B cell (primary cell): ENCODE results near the gene PGP. TPM values are rescaled to one million over a fixed set of nuclear protein-coding genes. Genes with fewer than 3 reads are reported as not detected.
A peak's percentile ranks its signal among the peaks of the same experiment; 100 is the strongest.

Source experiments
- ATAC-seq: fragments of 200-7000 bp; cut with Tn5 transposase; one replicate; pipeline ENCODE4 v1.10.0; 2021; ENCODE audit warnings: low read depth, mild to moderate bottlenecking, moderate number of reproducible peaks, moderate library complexity
- CTCF ChIA-PET: fragments of 350-600 bp; sonication (Branson Sonifier 250); formaldehyde crosslinking; loops from one replicate; lab custom pipeline; 2021; ENCODE audit warnings: antibody characterized with exemption, inconsistent platforms; lab: Charles Lee
- POLR2A ChIA-PET: fragments of 350-600 bp; sonication (Branson Sonifier 250); formaldehyde crosslinking; loops from one replicate; lab custom pipeline; 2021; ENCODE audit warnings: antibody characterized with exemption; lab: Charles Lee
- DNase-seq: peaks from one replicate; pipeline ENCODE4 v3.0.0; 2013
- H2AFZ ChIP-seq: 2 replicates; pipeline ENCODE4 v1.6.1; 2012; ENCODE audit warnings: mild to moderate bottlenecking, low read depth, low read length; ENCODE audit not compliant: insufficient read depth, poor library complexity, severe bottlenecking
- H3K27ac ChIP-seq, 2 donors: 1 replicate in 1 of 2; 2 replicates in 1 of 2; pipeline ENCODE4 v1.5.1; 2012 to 2013; ENCODE audit warnings: low read length in 2 of 2, mild to moderate bottlenecking in 2 of 2, moderate library complexity in 1 of 2
- H3K27me3 ChIP-seq, 4 experiments: fragments of 200-600 bp in 1 of 4; sonication (generic) in 1 of 4; replicated peaks in 1 of 4; 1 replicate in 2 of 4; 2 replicates in 2 of 4; pipeline versions ENCODE4 v1.6.1 to v1.7.0; 2013 to 2016; ENCODE audit warnings: low read length in 3 of 4, mild to moderate bottlenecking in 2 of 4, mixed read lengths in 1 of 4, moderate library complexity in 1 of 4; ENCODE audit not compliant: insufficient read depth in 4 of 4, control insufficient read depth in 3 of 4; ENCODE audit errors: control extremely low read depth in 1 of 4
- H3K36me3 ChIP-seq, 2 experiments: replicated peaks in 1 of 2; 1 replicate in 1 of 2; 2 replicates in 1 of 2; pipeline versions ENCODE4 v1.6.1 to v1.7.1; 2013; ENCODE audit warnings: low read length in 1 of 2; ENCODE audit not compliant: insufficient read depth in 2 of 2, control insufficient read depth in 1 of 2; ENCODE audit errors: control extremely low read depth in 1 of 2, extremely low read depth in 1 of 2
- H3K4me1 ChIP-seq, 2 donors: fragments of 200-600 bp in 1 of 2; sonication (generic) in 1 of 2; 1 replicate in 1 of 2; 2 replicates in 1 of 2; pipeline versions ENCODE4 v1.5.1 to v1.6.1; 2013 to 2017; ENCODE audit warnings: low read length in 2 of 2; ENCODE audit not compliant: control insufficient read depth in 2 of 2, insufficient read depth in 2 of 2
- H3K4me2 ChIP-seq: replicated peaks from 2 replicates; pipeline ENCODE3; 2012; ENCODE audit warnings: mild to moderate bottlenecking, low read depth, low read length; ENCODE audit not compliant: poor library complexity, severe bottlenecking
- H3K4me3 ChIP-seq, 5 experiments: fragments of 200-600 bp in 1 of 5; sonication (generic) in 1 of 5; 1 replicate in 3 of 5; 2 replicates in 2 of 5; pipeline versions ENCODE4 v1.5.1 to v1.7.0; 2011 to 2016; ENCODE audit warnings: low read length in 4 of 5, mild to moderate bottlenecking in 4 of 5, low read depth in 2 of 5, control low read depth in 1 of 5, moderate library complexity in 1 of 5; ENCODE audit not compliant: insufficient read depth in 1 of 5; ENCODE audit errors: control extremely low read depth in 1 of 5, extremely low read depth in 1 of 5
- H3K79me2 ChIP-seq: fragments of 200-600 bp; sonication (generic); one replicate; pipeline ENCODE4 v1.6.0; 2016; ENCODE audit warnings: low read length; ENCODE audit not compliant: control insufficient read depth, insufficient read depth
- H3K9ac ChIP-seq: fragments of 200-600 bp; sonication (generic); 2 replicates; pipeline ENCODE4 v1.6.1; 2017; ENCODE audit warnings: mild to moderate bottlenecking, low read length, moderate library complexity
- H3K9me3 ChIP-seq, 3 donors: one replicate each; pipeline versions ENCODE4 v1.6.1 to v1.7.1; 2013; ENCODE audit warnings: low read length in 2 of 3; ENCODE audit not compliant: control insufficient read depth in 2 of 3, insufficient read depth in 1 of 3; ENCODE audit errors: control extremely low read depth in 1 of 3
- H4K20me1 ChIP-seq: 2 replicates; pipeline ENCODE4 v1.6.0; 2012; ENCODE audit warnings: mild to moderate bottlenecking, low read length; ENCODE audit not compliant: insufficient read depth, control insufficient read depth, poor library complexity, severe bottlenecking
- H3K27ac Mint-ChIP-seq: one replicate; pipeline ENCODE4 v1.8.0; 2021; ENCODE audit warnings: mixed read lengths
- H3K27me3 Mint-ChIP-seq: one replicate; pipeline ENCODE4 v1.8.0; 2021; ENCODE audit warnings: mixed read lengths
- H3K4me1 Mint-ChIP-seq: one replicate; pipeline ENCODE4 v1.8.0; 2021; ENCODE audit warnings: mixed read lengths
- H3K4me3 Mint-ChIP-seq: one replicate; pipeline ENCODE4 v1.8.0; 2021; ENCODE audit warnings: mixed read lengths
- H3K9me3 Mint-ChIP-seq: one replicate; pipeline ENCODE4 v1.8.0; 2022; ENCODE audit warnings: mixed read lengths; ENCODE audit not compliant: insufficient read depth
- EZH2 ChIP-seq: IDR thresholded peaks from 2 replicates; pipeline ENCODE4 v1.6.1; 2012; ENCODE audit warnings: borderline replicate concordance, low read depth, mild to moderate bottlenecking, moderate library complexity, low read length; ENCODE audit not compliant: insufficient read depth, poor library complexity, severe bottlenecking
- WGBS: methylation state at CpG from one replicate; pipeline ENCODE4 v1.1.5; 2013; ENCODE audit warnings: missing lambda C conversion rate; ENCODE audit not compliant: insufficient coverage; 5-methylcytosine and 5-hydroxymethylcytosine counted together
- intact Hi-C: fragments of 100-400 bp; cut with micrococcal nuclease; formaldehyde crosslinking; loops from one replicate; pipeline ENCODE4 v1.10.0; 2022
- polyA plus RNA-seq: library from polyadenylated mRNA; depleted of rRNA; stranded (reverse); fragments of >200 nt; gene quantifications from 2 replicates; pipeline ENCODE4 v1.2.3, GENCODE V29; 2012
- total RNA-seq, 2 donors: library from RNA; stranded (reverse); fragments of 120-200 nt in 1 of 2; gene quantifications; 1 replicate in 1 of 2; 2 replicates in 1 of 2; pipeline versions ENCODE4 v1.2.3 to v1.2.4, GENCODE V29; 2013 to 2022
- TF ChIP-seq, protein P1 (sequence below): fragments of 200-600 bp; IDR thresholded peaks from one replicate; pipeline ENCODE4 v1.8.0; 2022; ENCODE audit warnings: antibody characterized with exemption, mild to moderate bottlenecking

Gene PGP
- total and polyA plus RNA-seq, 2 donors (not counting 1 experiment from before 2014, with no cell fraction given), result 15.4 to 16.5 TPM

DNA sequence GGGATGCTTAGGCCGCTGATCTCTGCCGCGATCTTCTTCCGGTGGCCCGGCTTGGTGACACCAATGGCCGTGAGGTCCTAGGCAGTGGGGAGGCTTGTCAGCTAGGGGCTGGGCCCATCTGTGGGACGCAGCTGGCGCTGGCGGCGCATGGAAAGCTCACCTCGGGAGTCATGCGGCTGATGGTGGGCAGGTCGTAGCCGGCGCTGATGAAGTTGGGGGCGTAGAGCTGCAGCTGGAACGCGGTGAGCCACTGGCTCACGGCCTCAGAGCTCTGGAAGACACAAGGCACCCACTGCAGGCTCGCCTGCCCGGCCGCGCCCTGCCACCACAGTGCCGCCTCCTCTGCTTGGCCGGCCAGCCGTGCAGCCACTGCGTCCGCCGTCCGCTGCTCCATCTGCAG is 31.0 kb downstream of the PGP start:
- H3K4me3 Mint-ChIP-seq, result peak overlapping the region; percentile 34
- DNase-seq (no peak), ATAC-seq (peak; percentile 14)
- H3K79me2 ChIP-seq, result no peaks in the 10 kb centered on the region
- no peaks in the 10 kb centered on the region for H3K36me3 ChIP-seq
- H3K27me3 Mint-ChIP-seq, result no peaks in the 10 kb centered on the region
- ChIA-PET POLR2A (no interaction called here), CTCF (no interaction called here)
- H3K27me3 ChIP-seq, result no peaks in the 10 kb centered on the region
- no peak for TF ChIP-seq EZH2
- TF ChIP-seq, protein P1, sequence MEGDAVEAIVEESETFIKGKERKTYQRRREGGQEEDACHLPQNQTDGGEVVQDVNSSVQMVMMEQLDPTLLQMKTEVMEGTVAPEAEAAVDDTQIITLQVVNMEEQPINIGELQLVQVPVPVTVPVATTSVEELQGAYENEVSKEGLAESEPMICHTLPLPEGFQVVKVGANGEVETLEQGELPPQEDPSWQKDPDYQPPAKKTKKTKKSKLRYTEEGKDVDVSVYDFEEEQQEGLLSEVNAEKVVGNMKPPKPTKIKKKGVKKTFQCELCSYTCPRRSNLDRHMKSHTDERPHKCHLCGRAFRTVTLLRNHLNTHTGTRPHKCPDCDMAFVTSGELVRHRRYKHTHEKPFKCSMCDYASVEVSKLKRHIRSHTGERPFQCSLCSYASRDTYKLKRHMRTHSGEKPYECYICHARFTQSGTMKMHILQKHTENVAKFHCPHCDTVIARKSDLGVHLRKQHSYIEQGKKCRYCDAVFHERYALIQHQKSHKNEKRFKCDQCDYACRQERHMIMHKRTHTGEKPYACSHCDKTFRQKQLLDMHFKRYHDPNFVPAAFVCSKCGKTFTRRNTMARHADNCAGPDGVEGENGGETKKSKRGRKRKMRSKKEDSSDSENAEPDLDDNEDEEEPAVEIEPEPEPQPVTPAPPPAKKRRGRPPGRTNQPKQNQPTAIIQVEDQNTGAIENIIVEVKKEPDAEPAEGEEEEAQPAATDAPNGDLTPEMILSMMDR, result no peak
- H3K4me1 ChIP-seq, result no peaks in the 10 kb centered on the region
- intact Hi-C loops, result no loop called here
- H3K9ac ChIP-seq, result no peak overlapping the region
- peak overlapping the region; percentile 28 for H3K4me2 ChIP-seq
- H2AFZ ChIP-seq, result no peak overlapping the region
- no peaks in the 10 kb centered on the region for H3K9me3 Mint-ChIP-seq
- H3K27ac ChIP-seq, result no peak overlapping the region
- 71% methylated on average over 29 of the region's 30 CpGs for WGBS
- H3K9me3 ChIP-seq, result no peaks in the 10 kb centered on the region
- no peak overlapping the region for H3K4me3 ChIP-seq
- peaks cover 7% of the 10 kb centered on the region for H3K4me1 Mint-ChIP-seq
- H4K20me1 ChIP-seq, result no peaks in the 10 kb centered on the region
- H3K27ac Mint-ChIP-seq, result no peak overlapping the region

DNA sequence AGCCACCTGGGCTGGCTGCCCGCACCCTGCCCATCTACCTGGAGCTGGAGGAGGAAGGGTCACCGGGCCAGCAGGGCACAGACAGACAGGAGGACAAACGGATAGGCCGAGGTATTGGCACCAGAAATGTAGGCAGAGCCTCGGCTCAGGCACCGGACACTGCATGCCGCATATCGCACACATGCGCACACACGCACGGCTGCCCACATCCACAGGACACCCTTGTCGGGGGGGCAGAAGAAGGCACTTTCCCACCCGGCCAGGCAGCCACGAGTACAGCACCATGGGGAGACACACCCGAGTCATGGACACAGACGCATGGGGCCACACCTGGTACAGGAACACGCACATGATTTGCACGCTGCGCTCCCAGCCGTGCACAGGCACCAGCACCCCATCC is 32.7 kb downstream of the PGP start:
- WGBS, result 95% methylated on average over 20 of the region's 20 CpGs
- DNase-seq (no peak), ATAC-seq (no peak)
- Histone ChIP-seq H2AFZ (no peak overlapping the region), H3K9me3 (no peaks in the 10 kb centered on the region), H3K4me2 (no peak overlapping the region), H3K27me3 (no peaks in the 10 kb centered on the region), H3K4me1 (no peaks in the 10 kb centered on the region), H3K36me3 (peaks cover 0 to 1% of the 10 kb centered on the region in 2 experiments), H3K4me3 (no peak overlapping the region), H3K79me2 (no peaks in the 10 kb centered on the region), H3K27ac (no peak overlapping the region), H4K20me1 (no peaks in the 10 kb centered on the region), H3K9ac (no peak overlapping the region)
- Mint-ChIP-seq H3K27ac (no peak overlapping the region), H3K4me1 (peaks cover 7% of the 10 kb centered on the region), H3K4me3 (no peak overlapping the region), H3K27me3 (no peaks in the 10 kb centered on the region), H3K9me3 (no peaks in the 10 kb centered on the region)
- intact Hi-C loops, result no loop called here
- CTCF ChIA-PET, result no interaction called here
- POLR2A ChIA-PET, result no interaction called here
- TF ChIP-seq, protein P1, result no peak
- no peak for TF ChIP-seq EZH2
